ENCODE data around the gene CD74. TPM values are rescaled to one million over a fixed set of nuclear protein-coding genes. Genes with fewer than 3 reads are reported as not detected.

The CD74 gene
- total RNA-seq, 1 experiment from 2014 or later = 12.7 TPM

Other genes with a start within 250 kb of the CD74 start
- not detected for gene CDX1, start 246.1 kb downstream of the CD74 start, total RNA-seq (2021; ENCODE audit: unreplicated experiment)
- not detected for gene SLC6A7, start 222.8 kb downstream of the CD74 start, total RNA-seq (2021; ENCODE audit: unreplicated experiment)
- gene CAMK2A, start 123.1 kb downstream of the CD74 start, total RNA-seq (2021; ENCODE audit: unreplicated experiment) = 0.51 TPM
- gene ARSI, start 110.0 kb downstream of the CD74 start, total RNA-seq (2021; ENCODE audit: unreplicated experiment) = 18.6 TPM
- 92.8 TPM for gene TCOF1, start 55.2 kb downstream of the CD74 start, total RNA-seq (2021; ENCODE audit: unreplicated experiment)
- gene RPS14, start 36.8 kb upstream of the CD74 start, total RNA-seq (2021; ENCODE audit: unreplicated experiment) = 1,959 TPM
- gene NDST1, start 95.2 kb upstream of the CD74 start, total RNA-seq (2021; ENCODE audit: unreplicated experiment) = 142 TPM
- gene SYNPO, start 227.8 kb upstream of the CD74 start, total RNA-seq (2021; ENCODE audit: unreplicated experiment) = 82.8 TPM
- gene MYOZ3, start 248.3 kb upstream of the CD74 start, total RNA-seq (2021; ENCODE audit: unreplicated experiment) = 1.7 TPM